Stimulated activated CD4-positive, alpha-beta T cell treated with anti-CD3 and anti-CD28 coated beads, Interleukin-2, amount 100 ng/mL, for 48 hours (primary cell): Measurements from ENCODE around the gene FGFR1OP2.
"Not testable (repeated sequence)": the region's sequence is repeated elsewhere in the genome, so short reads cannot be mapped to it uniquely, and the experiment has no call there.

Experiments
- DNase-seq, 2 donors: peaks; one replicate each; pipeline ENCODE4 v3.0.0-alpha.2; 2020

FGFR1OP2 gene

DNA sequence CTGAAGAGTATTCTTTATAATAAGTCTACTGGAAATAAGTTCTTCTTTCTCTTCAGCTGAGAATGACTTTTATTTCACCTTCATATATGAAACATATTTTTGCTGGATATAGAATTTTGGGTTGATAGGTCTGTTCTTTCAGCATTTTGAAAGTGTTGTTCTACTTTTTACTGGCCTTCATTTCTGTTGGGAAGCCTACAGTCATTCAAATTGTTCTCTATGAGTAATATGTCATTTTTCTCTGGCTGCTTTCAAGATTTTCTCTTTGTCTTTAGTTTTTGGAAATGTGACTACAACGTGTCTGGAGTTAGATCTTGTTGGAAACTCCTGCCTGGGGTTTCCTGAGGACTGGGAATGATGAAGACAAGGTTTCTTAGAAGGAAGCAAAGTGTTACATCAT is 10.0 kb downstream of the FGFR1OP2 start:
- no peak for DNase-seq

- DNase-seq = no peak
Observed at GRCh38 chr12:26953447-26953846, 15.2 kb downstream of the FGFR1OP2 start.

DNA sequence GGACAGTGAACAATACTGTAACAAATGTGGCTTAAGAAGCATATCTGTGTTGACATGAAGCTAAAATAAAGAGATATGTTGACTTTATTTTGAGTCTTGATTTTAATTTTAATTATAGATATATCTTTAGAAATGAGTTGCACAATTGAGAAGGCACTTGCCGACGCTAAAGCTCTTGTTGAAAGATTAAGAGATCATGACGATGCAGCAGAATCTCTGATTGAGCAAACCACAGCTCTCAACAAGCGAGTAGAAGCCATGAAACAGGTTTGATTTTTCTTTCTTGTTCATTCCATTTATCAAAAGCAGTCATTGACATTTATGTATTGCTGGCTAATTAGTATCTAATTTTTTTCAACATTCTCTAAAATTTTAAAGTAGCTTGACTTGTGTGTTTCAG is 15.8 kb downstream of the FGFR1OP2 start:
- DNase-seq = no peak

DNA sequence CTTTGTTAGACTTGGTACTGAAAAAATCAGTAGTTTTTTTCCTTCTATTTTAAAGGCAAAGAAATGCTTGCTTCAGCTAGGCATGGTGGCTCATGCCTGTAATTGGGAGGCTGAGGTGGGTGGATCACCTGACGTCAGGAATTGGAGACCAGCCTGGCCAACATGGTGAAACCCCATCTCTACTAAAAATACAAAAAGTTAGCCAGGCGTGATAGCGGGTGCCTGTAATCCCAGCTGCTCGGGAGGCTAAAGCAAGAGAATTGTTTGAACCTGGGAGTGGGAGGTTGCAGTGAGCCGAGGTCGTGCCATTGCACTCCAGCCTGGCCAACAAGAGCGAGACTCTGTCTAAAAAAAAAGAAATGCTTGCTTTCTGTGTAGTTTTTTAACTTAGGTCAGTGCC is 23.1 kb downstream of the FGFR1OP2 start:
- not testable (repeated sequence) for DNase-seq

- no peak for DNase-seq
Observed at GRCh38 chr12:26961803-26962202, 23.5 kb downstream of the FGFR1OP2 start.

- no peak for DNase-seq
Observed at GRCh38 chr12:26963413-26963812, 25.1 kb downstream of the FGFR1OP2 start.

- no peak for DNase-seq
Observed at GRCh38 chr12:26966842-26967241, 28.6 kb downstream of the FGFR1OP2 start.

GRCh38 chr12:26970136-26970535 is 31.9 kb downstream of the FGFR1OP2 start:
- no peak for DNase-seq

GRCh38 chr12:26971963-26972362 is 33.7 kb downstream of the FGFR1OP2 start:
- peak; percentile 46 for DNase-seq

GRCh38 chr12:26976687-26977086 is 38.4 kb downstream of the FGFR1OP2 start:
- no peak for DNase-seq

DNA sequence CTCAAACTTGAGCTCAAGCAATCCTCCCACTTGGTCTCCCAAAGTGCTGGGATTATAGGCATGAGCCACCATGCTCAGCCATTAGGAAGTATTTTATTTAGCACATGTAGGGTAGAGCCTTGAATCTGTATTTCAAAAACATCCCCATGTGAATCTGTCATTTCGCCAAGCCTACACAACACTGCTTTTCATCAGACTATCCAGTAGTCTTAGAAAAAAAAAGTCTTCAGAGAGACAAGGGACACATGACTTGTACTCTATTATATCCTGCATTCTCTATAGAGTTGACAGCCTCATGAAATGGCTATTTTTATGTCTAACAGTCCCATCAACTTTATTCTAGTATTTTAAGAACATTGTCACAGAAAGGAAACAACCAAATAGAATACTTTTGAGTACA is 40.5 kb downstream of the FGFR1OP2 start:
- DNase-seq = no peak

- DNase-seq = no peak
Observed at GRCh38 chr12:26979733-26980132, 41.5 kb downstream of the FGFR1OP2 start.

- DNase-seq = no peak
Observed at GRCh38 chr12:26982866-26983265, 44.6 kb downstream of the FGFR1OP2 start.

DNA sequence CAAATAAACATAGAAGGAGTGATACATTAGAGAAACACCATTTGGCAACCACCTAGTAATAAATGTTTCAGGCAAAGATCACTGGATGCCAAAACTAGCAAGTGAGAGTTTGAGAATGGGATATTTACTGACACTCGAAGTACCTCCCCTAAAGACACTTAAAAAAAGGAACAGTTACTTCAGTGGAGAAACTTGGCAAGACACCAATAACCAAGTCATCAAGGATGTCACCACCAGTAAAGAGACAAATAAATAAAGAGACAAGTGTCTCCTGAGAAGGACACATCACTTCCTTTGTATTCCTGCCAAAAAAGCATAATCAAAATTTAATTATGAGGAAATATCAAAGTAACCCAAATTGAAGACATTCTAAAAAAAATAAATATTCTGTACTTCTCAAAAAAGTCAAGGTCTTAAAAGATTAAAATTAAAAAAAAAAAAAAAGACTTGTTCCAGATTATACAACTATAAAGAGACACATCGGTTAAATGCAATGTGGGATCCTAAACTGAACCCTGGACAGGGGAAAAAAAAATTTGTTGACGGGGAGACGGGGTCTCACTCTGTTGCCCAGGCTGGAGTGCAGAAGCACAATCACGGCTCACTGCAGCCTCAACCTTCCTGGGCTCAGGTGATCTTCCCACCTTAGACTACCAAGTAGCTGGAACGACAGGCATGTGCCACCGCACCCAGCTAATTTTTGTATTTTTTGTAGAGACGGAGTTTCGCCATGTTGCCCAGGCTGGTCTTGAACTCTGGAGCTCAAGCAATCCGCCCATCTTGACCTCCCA is 49.6 kb downstream of the FGFR1OP2 start:
- no peak for DNase-seq

GRCh38 chr12:26988703-26989102 is 50.4 kb downstream of the FGFR1OP2 start:
- DNase-seq = no peak

GRCh38 chr12:26989873-26990272 is 51.6 kb downstream of the FGFR1OP2 start:
- DNase-seq = no peak

DNA sequence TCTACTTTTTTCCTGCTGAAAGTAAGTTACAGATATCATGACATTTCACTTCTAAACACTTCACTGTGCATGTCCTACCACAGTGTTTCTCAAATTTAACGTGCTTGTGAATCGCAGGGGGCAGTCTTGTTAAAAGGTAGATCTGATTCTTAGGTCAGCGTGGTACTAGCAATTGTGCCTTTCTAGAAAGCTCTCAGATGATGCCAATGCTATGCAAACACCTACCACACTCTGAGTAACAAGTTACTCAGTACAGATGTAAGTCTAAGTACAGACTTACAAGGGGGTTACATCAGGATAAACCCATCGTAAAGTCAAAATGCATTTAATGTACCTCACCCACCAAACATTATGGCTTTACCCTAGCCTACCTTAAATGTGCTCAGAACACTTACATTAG is 53.6 kb downstream of the FGFR1OP2 start:
- no peak for DNase-seq

DNA sequence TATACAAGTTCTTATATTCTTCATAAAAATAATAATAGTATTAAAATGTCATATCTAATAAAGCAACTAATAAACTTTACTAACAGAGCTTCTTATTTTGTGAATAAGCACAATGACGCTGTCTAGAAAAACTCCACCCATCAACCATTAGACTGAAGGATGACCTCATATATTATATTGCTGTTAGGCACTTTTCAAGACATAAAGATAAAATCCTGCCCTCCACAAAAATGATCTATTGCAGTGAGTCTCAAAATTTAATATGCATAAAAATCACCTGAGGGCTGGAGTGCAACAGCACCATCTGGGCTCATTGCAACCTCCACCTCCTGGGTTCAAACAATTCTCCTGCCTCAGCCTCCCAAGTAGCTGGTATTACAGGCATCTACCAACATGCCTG is 55.8 kb downstream of the FGFR1OP2 start:
- DNase-seq = no peak

DNA sequence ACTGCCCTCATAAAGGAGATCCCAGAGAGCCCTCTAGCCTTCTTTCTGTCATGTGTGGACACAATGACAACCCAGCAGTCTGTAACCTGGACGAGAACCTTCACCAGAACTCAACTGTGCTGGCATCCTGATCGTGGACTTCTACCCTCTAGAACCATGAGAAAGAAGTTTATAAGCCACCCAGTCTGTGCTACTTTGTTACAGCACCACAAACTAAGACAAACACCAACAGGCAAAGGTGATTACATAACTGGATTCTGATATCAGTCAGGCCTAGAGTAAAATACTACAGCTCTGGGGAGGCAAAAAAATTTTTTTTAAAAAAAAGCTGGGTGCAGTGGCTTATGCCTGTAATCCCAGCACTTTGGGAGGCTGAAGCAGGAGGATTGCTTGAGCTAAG is 57.4 kb downstream of the FGFR1OP2 start:
- no peak for DNase-seq

GRCh38 chr12:26997003-26997402 is 58.7 kb downstream of the FGFR1OP2 start:
- no peak for DNase-seq

DNA sequence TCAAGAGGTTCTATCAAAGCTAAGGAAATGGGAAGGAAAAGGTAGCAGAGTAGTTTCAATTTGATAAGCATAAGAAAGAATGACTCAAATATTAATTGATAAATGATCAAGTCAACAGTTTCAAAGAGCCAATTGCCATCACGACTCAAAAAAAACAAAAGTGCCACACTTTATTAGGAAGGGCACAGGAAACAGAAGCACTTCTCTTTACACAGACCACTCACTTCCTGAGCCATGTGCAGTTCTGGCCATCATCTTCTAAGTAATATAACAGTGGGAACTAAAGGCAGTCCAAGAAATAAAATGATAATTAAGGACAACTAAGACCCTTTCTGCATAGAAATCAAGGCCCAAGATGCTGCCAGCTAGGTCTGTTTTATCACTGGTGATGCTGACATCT is 62.7 kb downstream of the FGFR1OP2 start:
- no peak for DNase-seq

DNA sequence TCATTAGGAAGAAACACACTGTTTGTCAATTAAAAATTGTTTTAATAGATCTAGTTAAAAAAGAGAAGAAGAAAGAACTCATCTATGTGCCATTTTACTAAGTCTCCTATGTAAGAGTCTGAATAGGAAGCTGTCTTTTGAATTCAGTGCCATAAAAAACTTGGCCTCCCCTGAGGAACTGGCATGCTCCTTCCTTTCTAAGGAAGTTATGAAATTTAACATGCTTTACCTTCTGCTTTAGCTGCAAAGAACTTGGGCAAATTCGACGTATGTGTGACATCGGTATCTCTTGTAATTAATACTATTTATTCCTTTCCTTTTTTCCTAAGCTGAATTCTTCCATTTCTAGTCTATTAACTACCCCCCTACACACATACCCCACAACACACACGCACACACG is 63.4 kb downstream of the FGFR1OP2 start:
- no peak for DNase-seq

- DNase-seq = no peak
Observed at GRCh38 chr12:27002141-27002540, 63.9 kb downstream of the FGFR1OP2 start.

- no peak for DNase-seq
Observed at GRCh38 chr12:27003421-27004381, 65.4 kb downstream of the FGFR1OP2 start.
